Measurements from ENCODE around the gene IRF2BP2.
"Not testable (repeated sequence)": the region's sequence is repeated elsewhere in the genome, so short reads cannot be mapped to it uniquely, and the experiment has no call there.

Gene IRF2BP2

GRCh38 chr1:234601301-234602017 is 8.5 kb downstream of the IRF2BP2 start:
- no peak for DNase-seq (ENCODE audit: low read depth in 2 of 2)

GRCh38 chr1:234600418-234601281 is 9.3 kb downstream of the IRF2BP2 start:
- no peak for DNase-seq (ENCODE audit: low read depth in 2 of 2)

GRCh38 chr1:234599617-234600417 is 10.2 kb downstream of the IRF2BP2 start:
- DNase-seq (ENCODE audit: low read depth in 2 of 2), result peak in 1 of 2 donors; percentile 69

- no peak for DNase-seq (ENCODE audit: low read depth in 2 of 2)
Measured at GRCh38 chr1:234598974-234599616, 10.9 kb downstream of the IRF2BP2 start.

GRCh38 chr1:234597894-234598293 is 12.1 kb downstream of the IRF2BP2 start:
- peak in 1 of 2 donors; percentile 47 for DNase-seq (ENCODE audit: low read depth in 2 of 2)

- no peak for DNase-seq (ENCODE audit: low read depth in 2 of 2)
Measured at GRCh38 chr1:234595899-234596298, 14.1 kb downstream of the IRF2BP2 start.

GRCh38 chr1:234594575-234594974 is 15.4 kb downstream of the IRF2BP2 start:
- DNase-seq (ENCODE audit: low read depth in 2 of 2), result not testable (repeated sequence)

- no peak for DNase-seq (ENCODE audit: low read depth in 2 of 2)
Measured at GRCh38 chr1:234593771-234594504, 16.0 kb downstream of the IRF2BP2 start.

GRCh38 chr1:234593109-234593508 is 16.9 kb downstream of the IRF2BP2 start:
- no peak for DNase-seq (ENCODE audit: low read depth in 2 of 2)

GRCh38 chr1:234592240-234592639 is 17.7 kb downstream of the IRF2BP2 start:
- DNase-seq (ENCODE audit: low read depth in 2 of 2), result no peak

GRCh38 chr1:234591131-234591530 is 18.8 kb downstream of the IRF2BP2 start:
- DNase-seq (ENCODE audit: low read depth in 2 of 2), result no peak

GRCh38 chr1:234589854-234590620 is 19.9 kb downstream of the IRF2BP2 start:
- DNase-seq (ENCODE audit: low read depth in 2 of 2), result no peak

GRCh38 chr1:234589064-234589800 is 20.7 kb downstream of the IRF2BP2 start:
- no peak for DNase-seq (ENCODE audit: low read depth in 2 of 2)

GRCh38 chr1:234588386-234588785 is 21.6 kb downstream of the IRF2BP2 start:
- DNase-seq (ENCODE audit: low read depth in 2 of 2), result no peak

GRCh38 chr1:234586892-234587485 is 23.0 kb downstream of the IRF2BP2 start:
- no peak for DNase-seq (ENCODE audit: low read depth in 2 of 2)

- no peak for DNase-seq (ENCODE audit: low read depth in 2 of 2)
Measured at GRCh38 chr1:234586304-234586703, 23.7 kb downstream of the IRF2BP2 start.

GRCh38 chr1:234585330-234586055 is 24.5 kb downstream of the IRF2BP2 start:
- no peak for DNase-seq (ENCODE audit: low read depth in 2 of 2)

- no peak for DNase-seq (ENCODE audit: low read depth in 2 of 2)
Measured at GRCh38 chr1:234584926-234585325, 25.1 kb downstream of the IRF2BP2 start.
